ENCODE results near the gene ZNF135.

DNA sequence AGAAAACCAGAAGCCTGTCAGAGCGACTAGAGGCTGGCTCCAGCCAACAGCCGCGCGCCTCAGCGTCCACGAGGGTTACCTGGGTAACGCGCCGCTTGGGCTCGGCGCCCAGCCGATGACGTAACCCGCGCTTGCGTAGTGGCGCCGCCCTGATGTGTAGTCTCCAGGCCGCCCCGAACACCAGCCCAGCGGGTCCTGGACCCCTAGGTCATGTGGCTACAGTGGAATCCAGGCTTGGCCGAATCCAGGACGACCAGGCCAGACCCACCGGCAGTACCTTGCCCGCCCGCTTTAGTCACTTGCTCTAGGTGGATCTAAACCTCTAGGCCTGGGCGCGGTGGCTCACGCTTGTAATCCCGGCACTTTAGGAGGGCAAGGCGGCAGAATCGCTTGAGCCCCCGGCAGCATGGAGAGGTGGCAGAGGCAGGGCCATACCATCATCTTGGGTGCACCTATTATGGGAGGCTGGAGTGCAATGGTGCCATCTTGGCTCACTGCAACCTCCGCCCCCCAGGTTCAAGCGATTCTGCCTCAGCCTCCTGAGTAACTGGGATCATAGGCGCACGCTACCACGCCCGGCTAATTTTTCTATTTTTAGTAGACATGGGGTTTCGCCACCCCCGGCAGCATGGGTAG, 49.3 kb upstream of the ZNF135 start:
- TF ChIP-seq CTCF (IDR thresholded peaks at IDR 0.05) (no peak), EP300 (IDR thresholded peaks at IDR 0.05) (no peak), POLR2A (IDR thresholded peaks at IDR 0.05) (peak; percentile 37)
